Measurements from ENCODE around the gene ASCL3. TPM values are rescaled to one million over a fixed set of nuclear protein-coding genes. Genes with fewer than 3 reads are reported as not detected.

ASCL3 gene
- total and polyA plus RNA-seq, 2 of the 8 experiments (the other 6 are each of a cell fraction or from before 2014, with no cell fraction given), result not detected

- TF ChIP-seq CHD7 (IDR thresholded peaks at IDR 0.05; ENCODE audit: insufficient replicate concordance, low read length), result no peak
- TF ChIP-seq POLR2A (IDR thresholded peaks at IDR 0.05; ENCODE audit: control extremely low read depth in 1 of 2, low read depth in 2 of 2, low read length in 2 of 2), result no peak
- no peak for TF ChIP-seq RNF2 (IDR thresholded peaks at IDR 0.05; ENCODE audit: borderline replicate concordance, low read depth, low read length, missing control alignments, poor library complexity, severe bottlenecking)
These were observed 37.7 kb upstream of the ASCL3 start (continued) for GRCh38 chr11:8980485-8980884.

Measured in H1 (cell line).